Activated T-helper 1 cell treated with anti-CD3 and anti-CD28 coated beads, Interleukin-12 subunit alpha, Interleukin-12 subunit beta, Interleukin-2, Interleukin-4 antibody, amounts not matched to agents 30 ng/mL and 10 ng/mL and 1 ng/mL, durations not matched to agents 14 hours and 24 hours and 36 hours (primary cell): Measurements from ENCODE around the gene MB21D2. TPM values are rescaled to one million over a fixed set of nuclear protein-coding genes. Genes with fewer than 3 reads are reported as not detected.

Experiments used
- DNase-seq: peaks from one replicate; pipeline ENCODE4 v3.0.0; 2021; ENCODE audit warnings: low spot score
- H3K27ac Mint-ChIP-seq: one replicate; pipeline ENCODE4 v1.8.0; 2021; ENCODE audit warnings: mild to moderate bottlenecking, mixed read lengths
- H3K27me3 Mint-ChIP-seq: one replicate; pipeline ENCODE4 v1.8.0; 2022; ENCODE audit warnings: mild to moderate bottlenecking, moderate library complexity, mixed read lengths; ENCODE audit not compliant: insufficient read depth
- H3K36me3 Mint-ChIP-seq: one replicate; pipeline ENCODE4 v1.8.0; 2021; ENCODE audit warnings: low read depth, mixed read lengths
- H3K4me1 Mint-ChIP-seq: one replicate; pipeline ENCODE4 v1.8.0; 2021; ENCODE audit warnings: low read depth, mixed read lengths
- H3K4me3 Mint-ChIP-seq: one replicate; pipeline ENCODE4 v1.8.0; 2021; ENCODE audit warnings: mild to moderate bottlenecking, moderate library complexity, mixed read lengths
- H3K9me3 Mint-ChIP-seq: one replicate; pipeline ENCODE4 v1.8.0; 2021; ENCODE audit warnings: mixed read lengths
- intact Hi-C: fragments of 100-400 bp; cut with micrococcal nuclease; formaldehyde crosslinking; loops from one replicate; pipeline ENCODE4 v1.15.1; 2024
- total RNA-seq: library from RNA; stranded (reverse); gene quantifications from 2 replicates; pipeline ENCODE4 v1.2.3, GENCODE V29; 2022

Gene MB21D2
- total RNA-seq, 1 donor from 2014 or later = 18.0 TPM

DNA sequence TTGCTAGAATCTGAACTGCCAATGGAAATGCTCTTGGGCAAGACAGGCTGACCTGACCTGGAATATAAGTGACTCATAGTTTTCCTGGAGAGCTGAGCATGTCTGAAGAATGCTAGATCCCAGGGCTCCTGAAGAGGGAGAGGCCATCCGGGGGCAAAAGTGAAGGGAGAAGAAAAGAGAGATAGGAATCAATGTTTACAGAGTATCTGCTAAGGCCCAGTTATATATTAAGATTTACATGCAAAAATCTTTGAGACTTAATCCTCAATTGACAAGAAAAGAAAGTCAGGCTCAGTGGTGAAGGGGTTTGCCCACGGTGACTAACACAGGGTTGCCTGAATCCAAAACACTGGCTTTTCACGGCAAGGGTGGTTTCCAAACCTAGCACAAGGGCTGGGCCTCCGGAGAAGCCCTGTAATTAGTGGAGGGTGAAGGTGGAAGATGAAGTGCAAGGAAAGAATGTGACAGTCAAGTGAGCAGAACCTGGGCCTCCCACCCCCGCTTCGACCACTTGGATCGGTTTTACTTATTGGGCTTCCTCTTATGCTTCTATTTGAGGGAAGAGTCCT, 98.6 kb downstream of the MB21D2 start:
- peaks cover 13% of the 10 kb centered on the region for H3K36me3 Mint-ChIP-seq
- intact Hi-C loops = loop anchor here (1.0 to 5.0 kb wide), 8 partner anchors 12 to 773 kb away; partner anchors contain the start of genes MB21D2 and OPA1
- peak; percentile 63 for DNase-seq
- no peaks in the 10 kb centered on the region for H3K9me3 Mint-ChIP-seq
- peak overlapping the region; percentile 51 for H3K4me3 Mint-ChIP-seq
- peaks cover 78% of the 10 kb centered on the region for H3K4me1 Mint-ChIP-seq
- peaks cover 2% of the 10 kb centered on the region for H3K27me3 Mint-ChIP-seq
- H3K27ac Mint-ChIP-seq = peak overlapping the region; percentile 89

DNA sequence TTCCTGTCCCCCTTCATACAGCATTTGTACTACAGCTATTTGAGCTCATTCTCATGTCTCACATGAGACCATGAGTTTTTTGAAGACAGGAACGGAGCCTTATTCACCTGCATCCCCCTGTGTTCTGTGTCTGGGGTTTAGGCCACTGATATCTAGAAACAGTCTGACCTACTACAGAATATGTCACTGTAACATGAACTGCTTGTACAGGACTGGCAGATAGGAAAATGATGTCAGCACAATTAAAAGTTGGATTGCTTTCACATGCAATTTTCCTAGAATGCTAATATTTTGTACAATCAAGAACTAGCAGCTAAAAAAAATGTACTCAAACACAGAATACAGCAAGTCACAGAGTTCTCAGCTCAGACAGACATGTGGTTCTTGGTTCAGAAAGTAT, 99.5 kb downstream of the MB21D2 start:
- Mint-ChIP-seq H3K27me3 (peaks cover 2% of the 10 kb centered on the region), H3K4me1 (peaks cover 87% of the 10 kb centered on the region)
- intact Hi-C loops = loop anchor here (5.0 kb wide), 2 partner anchors 141 to 774 kb away; partner anchors contain the start of gene OPA1

DNA sequence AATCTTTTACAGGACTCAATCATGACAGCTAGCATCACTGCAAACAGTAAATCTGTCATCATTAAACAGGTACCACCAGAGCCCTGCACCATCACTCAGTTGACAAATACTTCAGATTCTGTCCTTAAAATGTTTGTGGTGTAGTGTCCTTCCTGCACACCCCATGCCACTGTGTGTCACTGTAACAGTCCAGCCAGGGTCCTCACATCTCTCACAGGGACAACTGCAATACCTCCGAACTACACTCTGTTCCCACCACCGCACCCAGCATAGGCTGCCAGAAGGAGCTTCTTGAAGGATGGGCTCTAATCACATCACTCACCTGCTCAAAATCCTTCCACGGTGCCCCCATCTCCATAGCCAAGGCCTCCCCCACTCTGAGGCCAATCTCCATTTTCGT, 100.2 kb downstream of the MB21D2 start:
- H3K36me3 Mint-ChIP-seq = peaks cover 12% of the 10 kb centered on the region
- intact Hi-C loops = loop anchor here (1.0 to 5.0 kb wide), 4 partner anchors 140 to 775 kb away; partner anchors contain the start of gene OPA1
- H3K4me1 Mint-ChIP-seq = peaks cover 90% of the 10 kb centered on the region

More for the DNA sequence above, 99.5 kb downstream of the MB21D2 start:
- DNase-seq = no peak
- H3K9me3 Mint-ChIP-seq = no peaks in the 10 kb centered on the region
- H3K27ac Mint-ChIP-seq = peak overlapping the region; percentile 74
- peaks cover 12% of the 10 kb centered on the region for H3K36me3 Mint-ChIP-seq
- H3K4me3 Mint-ChIP-seq = peak overlapping the region; percentile 5

DNA sequence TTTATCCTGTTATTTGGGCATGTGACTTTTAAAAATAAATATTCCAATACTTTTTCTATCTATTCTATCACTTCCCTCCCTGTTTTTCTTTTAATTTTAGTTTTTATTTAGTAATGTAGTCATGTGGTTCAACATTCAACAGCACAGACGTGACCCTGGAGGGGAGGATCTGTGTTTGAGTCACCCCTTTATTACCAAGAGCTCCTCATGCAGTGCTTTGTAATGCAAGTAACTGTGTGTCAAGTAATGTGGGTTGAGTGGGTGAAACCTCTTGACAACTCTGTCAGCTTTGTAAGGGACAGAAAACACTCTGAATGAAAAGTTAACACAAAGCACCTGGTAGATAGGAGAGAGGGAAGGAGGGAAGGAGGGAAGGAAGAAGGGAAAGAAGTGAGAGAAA, 100.6 kb downstream of the MB21D2 start:
- H3K27me3 Mint-ChIP-seq = peaks cover 2% of the 10 kb centered on the region
- peaks cover 12% of the 10 kb centered on the region for H3K36me3 Mint-ChIP-seq
- peak overlapping the region; percentile 32 for H3K4me3 Mint-ChIP-seq
- H3K4me1 Mint-ChIP-seq = peaks cover 89% of the 10 kb centered on the region
- H3K27ac Mint-ChIP-seq = peak overlapping the region; percentile 82
- peak; percentile 13 for DNase-seq
- intact Hi-C loops = loop anchor here (1.0 to 5.0 kb wide), 4 partner anchors 140 to 775 kb away; partner anchors contain the start of gene OPA1
- no peaks in the 10 kb centered on the region for H3K9me3 Mint-ChIP-seq

More for the DNA sequence above, 100.2 kb downstream of the MB21D2 start:
- no peak for DNase-seq
- peaks cover 2% of the 10 kb centered on the region for H3K27me3 Mint-ChIP-seq
- peak overlapping the region; percentile 5 for H3K4me3 Mint-ChIP-seq
- H3K27ac Mint-ChIP-seq = peak overlapping the region; percentile 74
- no peaks in the 10 kb centered on the region for H3K9me3 Mint-ChIP-seq

DNA sequence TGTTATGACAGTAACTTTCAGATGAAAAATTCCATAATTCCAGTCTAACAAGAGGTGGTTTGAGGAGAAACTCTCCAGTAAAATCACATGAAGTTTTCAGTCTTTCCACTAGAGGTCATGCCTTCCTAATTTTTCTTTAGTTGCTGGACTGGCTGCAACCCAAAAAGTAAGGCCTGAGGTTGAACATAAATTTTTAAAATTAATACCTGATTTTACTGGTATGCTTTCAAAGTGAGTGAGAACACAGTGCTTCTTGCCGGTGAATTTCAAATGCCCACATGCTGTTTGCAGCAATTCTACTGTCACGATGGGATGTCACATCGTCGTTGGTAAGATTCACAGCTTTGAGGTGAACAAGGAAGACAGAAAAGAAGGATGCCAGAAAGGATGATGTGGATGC, 101.3 kb downstream of the MB21D2 start:
- Mint-ChIP-seq H3K36me3 (peaks cover 12% of the 10 kb centered on the region), H3K4me3 (peak overlapping the region; percentile 23), H3K4me1 (peaks cover 82% of the 10 kb centered on the region), H3K9me3 (no peaks in the 10 kb centered on the region), H3K27me3 (peaks cover 2% of the 10 kb centered on the region), H3K27ac (peak overlapping the region; percentile 54)
- intact Hi-C loops = loop anchor here (1.0 to 5.0 kb wide), 4 partner anchors 139 to 776 kb away; partner anchors contain the start of gene OPA1
- no peak for DNase-seq

DNA sequence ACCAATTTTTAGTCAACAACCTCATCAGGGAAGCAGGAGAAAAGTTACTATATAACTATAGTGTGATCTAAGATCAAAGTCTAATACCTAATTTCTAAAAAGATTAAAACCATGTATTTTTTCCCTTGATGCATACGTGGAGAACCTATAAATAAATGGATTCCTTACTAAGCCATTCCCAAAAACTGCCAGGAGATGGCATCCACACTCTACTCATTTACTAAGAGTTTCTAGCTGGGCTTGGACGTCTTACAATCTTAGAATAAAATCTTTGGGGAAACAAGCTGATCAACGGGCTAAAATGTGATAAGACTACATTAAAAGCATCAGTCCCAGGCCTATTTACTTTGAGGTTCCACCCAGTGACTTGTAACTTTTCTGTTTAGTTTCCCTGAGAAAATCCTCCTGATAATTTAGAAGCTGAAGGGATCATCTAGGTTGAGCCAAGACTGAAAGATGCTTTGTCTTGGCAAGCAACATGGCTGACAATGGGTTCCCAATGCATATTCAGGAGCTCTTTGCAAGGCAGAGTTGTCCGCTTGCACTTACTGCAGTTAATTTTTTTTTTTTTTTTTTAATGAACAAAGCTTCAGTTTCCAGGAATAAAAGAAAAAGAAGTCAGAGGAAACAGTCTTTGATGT, 104.8 kb downstream of the MB21D2 start:
- intact Hi-C loops = loop anchor here (1.0 to 5.0 kb wide), 2 partner anchors 228 to 649 kb away; no protein-coding TSS in a partner anchor

DNA sequence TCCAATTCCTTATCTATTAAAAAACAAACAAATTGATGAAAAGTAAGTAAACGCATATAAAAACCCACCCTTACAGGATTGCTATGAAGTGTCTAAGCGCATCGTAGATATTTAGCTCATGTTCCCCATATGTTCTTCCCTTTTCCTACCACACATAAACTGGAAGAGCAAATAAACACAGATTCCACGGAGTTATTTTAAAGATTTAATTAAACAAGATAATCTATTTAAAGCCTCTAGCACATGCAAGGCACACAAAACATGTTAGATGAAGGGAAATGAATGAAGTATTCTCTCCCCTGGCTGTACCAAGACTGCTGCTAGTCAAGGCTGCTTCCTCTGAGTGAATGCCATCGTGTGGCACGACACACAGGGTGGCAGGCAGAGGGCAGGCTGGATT, 111.9 kb downstream of the MB21D2 start:
- Mint-ChIP-seq H3K9me3 (no peaks in the 10 kb centered on the region), H3K36me3 (peaks cover 2% of the 10 kb centered on the region), H3K4me1 (peaks cover 15% of the 10 kb centered on the region), H3K27me3 (no peaks in the 10 kb centered on the region), H3K4me3 (no peak overlapping the region), H3K27ac (no peak overlapping the region)
- DNase-seq = no peak
- intact Hi-C loops = loop anchor here (1.0 kb wide), 1 partner anchor 337 kb away; no protein-coding TSS in a partner anchor

More for the DNA sequence above, 104.8 kb downstream of the MB21D2 start:
- Mint-ChIP-seq H3K27ac (no peak overlapping the region), H3K4me3 (no peak overlapping the region), H3K4me1 (peaks cover 53% of the 10 kb centered on the region), H3K9me3 (no peaks in the 10 kb centered on the region), H3K36me3 (peaks cover 5% of the 10 kb centered on the region), H3K27me3 (peaks cover 2% of the 10 kb centered on the region)
- no peak for DNase-seq

DNA sequence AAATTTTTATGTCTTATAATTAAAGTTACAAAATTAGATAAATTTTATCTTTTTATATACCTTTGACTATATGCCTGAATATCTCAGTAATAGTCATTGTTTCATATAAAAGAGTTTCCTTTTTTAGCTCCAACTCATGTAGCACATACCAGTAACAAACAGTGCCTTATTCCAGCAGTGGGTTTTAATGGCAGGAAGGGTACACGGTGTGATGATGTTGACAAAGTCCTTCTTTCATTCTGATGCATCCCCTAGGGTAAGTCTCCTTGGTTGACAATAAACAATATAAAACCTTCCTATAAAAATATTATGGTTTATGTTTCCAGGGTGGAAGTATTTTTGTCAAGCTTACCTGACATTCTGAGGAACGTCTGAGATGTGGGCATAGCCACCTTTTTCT, 113.2 kb downstream of the MB21D2 start:
- no peaks in the 10 kb centered on the region for H3K27me3 Mint-ChIP-seq
- peaks cover 5% of the 10 kb centered on the region for H3K36me3 Mint-ChIP-seq
- no peak overlapping the region for H3K27ac Mint-ChIP-seq
- H3K4me1 Mint-ChIP-seq = peaks cover 15% of the 10 kb centered on the region
- H3K4me3 Mint-ChIP-seq = no peak overlapping the region
- no peaks in the 10 kb centered on the region for H3K9me3 Mint-ChIP-seq
- intact Hi-C loops = no loop called here
- no peak for DNase-seq

DNA sequence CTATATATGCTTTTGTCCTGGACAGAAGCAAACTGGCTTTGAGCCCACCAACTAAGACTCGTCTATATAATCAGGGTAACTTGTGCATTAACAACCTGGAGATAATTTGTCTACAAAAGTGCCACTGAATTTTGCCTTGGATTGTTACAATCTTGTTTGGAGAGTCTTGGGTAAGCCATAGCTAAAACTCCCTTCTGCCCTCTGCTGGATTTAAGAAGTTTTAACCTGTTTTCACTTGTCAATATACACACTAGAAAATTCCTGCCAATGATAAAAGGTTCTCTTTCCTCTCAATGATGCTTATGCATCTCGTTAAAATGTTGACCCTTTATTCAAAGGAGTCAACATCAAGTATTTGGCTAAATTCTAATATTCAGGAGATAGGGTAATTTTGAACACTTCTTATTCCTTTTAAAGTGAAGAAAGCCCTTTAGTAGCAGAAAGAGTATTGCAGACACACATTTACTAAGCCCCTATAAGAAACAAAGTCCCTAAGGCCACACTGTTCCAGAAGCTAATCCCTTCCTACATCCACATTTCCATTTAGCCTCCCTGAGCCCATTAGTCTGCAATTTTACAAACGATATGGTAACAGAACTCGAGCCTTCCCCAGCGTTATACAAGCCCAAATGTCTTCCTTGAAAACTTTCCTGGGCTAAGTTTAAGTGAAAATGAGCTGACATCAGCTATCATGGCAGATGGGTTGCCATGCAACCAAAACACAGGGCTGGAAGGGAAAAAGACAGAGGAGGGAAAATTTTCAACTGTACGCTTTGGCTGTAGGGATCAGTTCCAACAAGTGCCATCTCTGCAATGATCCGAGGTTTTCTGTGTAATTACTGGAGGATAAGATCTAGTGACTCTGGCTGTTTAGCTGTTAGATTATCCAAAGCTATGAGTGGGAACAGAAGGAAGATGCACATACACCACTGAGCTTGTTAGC, 114.4 kb downstream of the MB21D2 start:
- peaks cover 11% of the 10 kb centered on the region for H3K4me1 Mint-ChIP-seq
- H3K27me3 Mint-ChIP-seq = no peaks in the 10 kb centered on the region
- intact Hi-C loops = loop anchor here (1.0 kb wide), 2 partner anchors 237 to 336 kb away; no protein-coding TSS in a partner anchor
- H3K9me3 Mint-ChIP-seq = no peaks in the 10 kb centered on the region
- H3K36me3 Mint-ChIP-seq = peaks cover 10% of the 10 kb centered on the region
- no peak overlapping the region for H3K27ac Mint-ChIP-seq
- H3K4me3 Mint-ChIP-seq = no peak overlapping the region
- no peak for DNase-seq

DNA sequence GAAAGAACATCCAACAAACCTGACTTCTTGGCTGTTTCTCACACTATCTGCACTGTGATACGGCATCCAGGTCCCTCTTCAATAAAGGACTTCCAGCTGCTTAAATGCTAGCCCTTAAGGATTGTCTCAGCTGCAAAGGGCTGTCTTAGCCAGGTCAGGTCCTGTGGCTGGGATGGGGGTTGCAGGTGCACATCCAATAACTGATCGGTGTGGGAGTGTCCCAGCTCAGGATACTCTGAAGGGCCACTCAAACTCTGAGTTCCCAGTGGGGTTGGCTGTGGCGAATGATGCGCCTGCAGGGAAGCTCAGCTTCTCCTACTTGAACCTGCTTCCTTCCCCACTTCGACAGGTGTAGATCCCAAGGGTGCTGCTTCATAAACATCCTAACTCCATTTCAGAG, 115.7 kb downstream of the MB21D2 start:
- H3K36me3 Mint-ChIP-seq = peaks cover 16% of the 10 kb centered on the region
- no peaks in the 10 kb centered on the region for H3K27me3 Mint-ChIP-seq
- no peak for DNase-seq
- H3K4me3 Mint-ChIP-seq = no peak overlapping the region
- intact Hi-C loops = no loop called here
- no peak overlapping the region for H3K27ac Mint-ChIP-seq
- peaks cover 11% of the 10 kb centered on the region for H3K4me1 Mint-ChIP-seq
- no peaks in the 10 kb centered on the region for H3K9me3 Mint-ChIP-seq

DNA sequence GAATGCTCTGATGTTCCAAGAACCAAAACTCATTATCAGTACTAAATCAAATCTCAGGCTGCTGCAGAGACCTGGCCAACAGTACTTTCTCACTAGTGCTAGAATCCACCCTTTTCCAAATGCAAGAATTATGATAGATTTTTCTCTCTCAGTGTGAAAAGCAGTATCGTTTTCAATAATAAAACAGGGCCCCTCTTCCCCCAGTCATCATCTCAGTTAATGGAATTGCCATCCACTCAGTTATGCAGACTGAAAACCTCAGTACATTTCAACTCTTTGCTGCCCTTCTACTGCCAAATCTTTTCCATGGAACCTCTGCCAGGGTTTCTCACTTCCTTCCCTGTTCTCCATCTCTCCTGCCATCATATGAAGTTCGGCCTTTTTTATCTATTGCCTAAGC, 117.9 kb downstream of the MB21D2 start:
- intact Hi-C loops = no loop called here
- H3K4me3 Mint-ChIP-seq = no peak overlapping the region
- H3K9me3 Mint-ChIP-seq = no peaks in the 10 kb centered on the region
- no peak overlapping the region for H3K27ac Mint-ChIP-seq
- H3K27me3 Mint-ChIP-seq = no peaks in the 10 kb centered on the region
- peaks cover 16% of the 10 kb centered on the region for H3K36me3 Mint-ChIP-seq
- H3K4me1 Mint-ChIP-seq = peaks cover 11% of the 10 kb centered on the region
- no peak for DNase-seq

DNA sequence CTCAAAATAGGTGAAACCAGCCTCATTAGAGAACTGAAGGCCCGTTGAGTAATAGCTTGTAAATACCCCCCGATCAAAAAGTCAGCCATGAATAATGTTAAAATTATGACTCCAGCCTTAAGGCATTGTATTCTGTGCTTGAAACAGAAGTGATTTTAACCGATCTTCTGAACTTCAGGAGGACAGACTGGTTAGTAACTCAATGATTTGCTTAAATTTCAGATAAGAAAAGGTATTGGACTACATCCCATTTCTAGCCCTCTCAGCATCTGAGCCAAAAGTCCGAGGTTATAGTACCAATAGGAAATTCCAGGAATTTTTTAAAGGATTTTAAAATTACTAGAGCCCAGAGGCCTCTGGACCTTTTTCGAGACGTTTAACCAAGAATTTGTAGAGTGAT, 122.6 kb downstream of the MB21D2 start:
- no peak overlapping the region for H3K4me3 Mint-ChIP-seq
- no peaks in the 10 kb centered on the region for H3K4me1 Mint-ChIP-seq
- intact Hi-C loops = no loop called here
- no peaks in the 10 kb centered on the region for H3K9me3 Mint-ChIP-seq
- H3K27ac Mint-ChIP-seq = no peak overlapping the region
- H3K27me3 Mint-ChIP-seq = no peaks in the 10 kb centered on the region
- H3K36me3 Mint-ChIP-seq = peaks cover 16% of the 10 kb centered on the region
- no peak for DNase-seq
